ENCODE data around the gene GNL3.

Gene GNL3

GRCh38 chr3:52689151-52689550 is 3.3 kb downstream of the GNL3 start:
- no peak for DNase-seq

GRCh38 chr3:52690560-52690959 is 4.7 kb downstream of the GNL3 start:
- DNase-seq = no peak

GRCh38 chr3:52693071-52693470 is 7.2 kb downstream of the GNL3 start:
- no peak for DNase-seq

GRCh38 chr3:52694528-52695189 is 8.8 kb downstream of the GNL3 start:
- DNase-seq = no peak

- DNase-seq = no peak
These were observed 10.2 kb downstream of the GNL3 start for GRCh38 chr3:52695798-52696671.

GRCh38 chr3:52696830-52697631 is 11.2 kb downstream of the GNL3 start:
- DNase-seq = no peak

- DNase-seq = no peak
These were observed 11.8 kb downstream of the GNL3 start for GRCh38 chr3:52697632-52697965.

GRCh38 chr3:52703341-52703740 is 17.5 kb downstream of the GNL3 start:
- no peak for DNase-seq

GRCh38 chr3:52704611-52705437 is 19.0 kb downstream of the GNL3 start:
- no peak for DNase-seq

- no peak for DNase-seq
These were observed 19.5 kb downstream of the GNL3 start for GRCh38 chr3:52705438-52705687.

GRCh38 chr3:52705688-52706686 is 20.2 kb downstream of the GNL3 start, which contains the start of the genes GLT8D1 and SPCS1:
Gene GLT8D1, minus strand, starts transcription at chr3:52705791. Its CDS starts 5,331 bp downstream, at chr3:52700460.
Gene SPCS1, plus strand, starts transcription at chr3:52706106. Its CDS starts 141 bp downstream, at chr3:52706247.
- DNase-seq = peak; percentile 75

- DNase-seq = no peak
These were observed 21.8 kb downstream of the GNL3 start for GRCh38 chr3:52707585-52707984.

GRCh38 chr3:52710512-52710911 is 24.7 kb downstream of the GNL3 start:
- no peak for DNase-seq

- DNase-seq = no peak
These were observed 26.7 kb downstream of the GNL3 start for GRCh38 chr3:52712291-52713212.

- DNase-seq = no peak
These were observed 28.8 kb downstream of the GNL3 start for GRCh38 chr3:52714335-52715302.

- DNase-seq = no peak
These were observed 30.0 kb downstream of the GNL3 start for GRCh38 chr3:52715714-52716305.

- no peak for DNase-seq
These were observed 33.8 kb downstream of the GNL3 start for GRCh38 chr3:52719618-52720017.

GRCh38 chr3:52721002-52721729 is 35.3 kb downstream of the GNL3 start:
- no peak for DNase-seq
